ENCODE results near the gene SATL1. TPM values are rescaled to one million over a fixed set of nuclear protein-coding genes. Genes with fewer than 3 reads are reported as not detected.

The SATL1 gene
- total RNA-seq, 1 experiment from 2014 or later: not detected

DNA sequence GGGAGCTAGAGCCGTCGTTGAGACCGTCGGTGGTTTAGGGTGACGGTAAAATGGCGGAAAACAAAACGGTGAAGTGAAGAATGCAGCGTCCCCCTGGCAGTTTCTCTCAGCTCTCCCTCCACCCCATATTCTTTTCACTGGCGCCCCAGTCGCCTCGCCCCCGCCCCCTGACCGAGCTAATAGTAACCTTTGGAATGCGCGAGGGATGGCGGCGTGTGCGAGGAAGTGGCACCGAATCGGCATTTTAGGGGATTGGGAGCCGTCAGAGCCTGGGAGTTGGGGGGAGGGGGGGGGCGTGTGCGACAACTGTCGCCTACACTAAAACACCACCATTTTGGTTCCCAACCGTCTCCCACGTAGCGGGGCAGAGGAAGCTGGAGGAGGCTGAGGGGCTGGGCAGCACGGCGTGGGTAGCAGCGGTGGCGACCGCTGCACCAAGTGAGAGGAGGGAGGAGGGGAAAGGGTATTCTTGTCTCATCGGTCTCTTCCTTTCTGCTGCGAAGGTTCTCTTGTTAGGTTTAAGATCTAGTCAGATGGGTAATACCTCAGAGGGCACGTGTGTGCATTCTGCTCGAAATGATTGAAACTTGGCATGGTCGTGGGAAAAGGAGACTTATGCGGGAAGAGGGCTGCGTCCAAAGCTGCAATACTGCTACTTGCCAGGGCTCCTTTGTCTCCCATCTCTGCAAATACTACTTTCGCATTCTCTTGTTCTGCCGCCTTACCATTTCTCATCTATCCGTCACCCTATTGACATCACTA, 1.1 kb upstream of the SATL1 start:
- no peaks in the 10 kb centered on the region for H3K9me3 ChIP-seq (ENCODE audit: control insufficient read depth, insufficient read depth, low read depth, low read length)
- POLR2A ChIA-PET: no interaction called here
- H3K27ac ChIP-seq (ENCODE audit: low read length): 0 out of 2 replicates have a peak overlapping the region, but pooled peaks have one; percentile 17
- TF ChIP-seq SIN3A (IDR thresholded peaks at IDR 0.05; ENCODE audit: borderline replicate concordance, insufficient read depth, low read depth, low read length) (no peak), TCF7L2 (IDR thresholded peaks at IDR 0.05; ENCODE audit: low read depth, low read length) (no peak), POLR2AphosphoS5 (IDR thresholded peaks at IDR 0.05; ENCODE audit: low read depth, low read length) (no peak)
- TF ChIP-seq, protein P1, sequence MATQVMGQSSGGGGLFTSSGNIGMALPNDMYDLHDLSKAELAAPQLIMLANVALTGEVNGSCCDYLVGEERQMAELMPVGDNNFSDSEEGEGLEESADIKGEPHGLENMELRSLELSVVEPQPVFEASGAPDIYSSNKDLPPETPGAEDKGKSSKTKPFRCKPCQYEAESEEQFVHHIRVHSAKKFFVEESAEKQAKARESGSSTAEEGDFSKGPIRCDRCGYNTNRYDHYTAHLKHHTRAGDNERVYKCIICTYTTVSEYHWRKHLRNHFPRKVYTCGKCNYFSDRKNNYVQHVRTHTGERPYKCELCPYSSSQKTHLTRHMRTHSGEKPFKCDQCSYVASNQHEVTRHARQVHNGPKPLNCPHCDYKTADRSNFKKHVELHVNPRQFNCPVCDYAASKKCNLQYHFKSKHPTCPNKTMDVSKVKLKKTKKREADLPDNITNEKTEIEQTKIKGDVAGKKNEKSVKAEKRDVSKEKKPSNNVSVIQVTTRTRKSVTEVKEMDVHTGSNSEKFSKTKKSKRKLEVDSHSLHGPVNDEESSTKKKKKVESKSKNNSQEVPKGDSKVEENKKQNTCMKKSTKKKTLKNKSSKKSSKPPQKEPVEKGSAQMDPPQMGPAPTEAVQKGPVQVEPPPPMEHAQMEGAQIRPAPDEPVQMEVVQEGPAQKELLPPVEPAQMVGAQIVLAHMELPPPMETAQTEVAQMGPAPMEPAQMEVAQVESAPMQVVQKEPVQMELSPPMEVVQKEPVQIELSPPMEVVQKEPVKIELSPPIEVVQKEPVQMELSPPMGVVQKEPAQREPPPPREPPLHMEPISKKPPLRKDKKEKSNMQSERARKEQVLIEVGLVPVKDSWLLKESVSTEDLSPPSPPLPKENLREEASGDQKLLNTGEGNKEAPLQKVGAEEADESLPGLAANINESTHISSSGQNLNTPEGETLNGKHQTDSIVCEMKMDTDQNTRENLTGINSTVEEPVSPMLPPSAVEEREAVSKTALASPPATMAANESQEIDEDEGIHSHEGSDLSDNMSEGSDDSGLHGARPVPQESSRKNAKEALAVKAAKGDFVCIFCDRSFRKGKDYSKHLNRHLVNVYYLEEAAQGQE (IDR thresholded peaks at IDR 0.05; ENCODE audit: insufficient read depth in 1 of 2, low read depth in 2 of 2, low read length in 1 of 2): no peak
- TF ChIP-seq, protein P2, sequence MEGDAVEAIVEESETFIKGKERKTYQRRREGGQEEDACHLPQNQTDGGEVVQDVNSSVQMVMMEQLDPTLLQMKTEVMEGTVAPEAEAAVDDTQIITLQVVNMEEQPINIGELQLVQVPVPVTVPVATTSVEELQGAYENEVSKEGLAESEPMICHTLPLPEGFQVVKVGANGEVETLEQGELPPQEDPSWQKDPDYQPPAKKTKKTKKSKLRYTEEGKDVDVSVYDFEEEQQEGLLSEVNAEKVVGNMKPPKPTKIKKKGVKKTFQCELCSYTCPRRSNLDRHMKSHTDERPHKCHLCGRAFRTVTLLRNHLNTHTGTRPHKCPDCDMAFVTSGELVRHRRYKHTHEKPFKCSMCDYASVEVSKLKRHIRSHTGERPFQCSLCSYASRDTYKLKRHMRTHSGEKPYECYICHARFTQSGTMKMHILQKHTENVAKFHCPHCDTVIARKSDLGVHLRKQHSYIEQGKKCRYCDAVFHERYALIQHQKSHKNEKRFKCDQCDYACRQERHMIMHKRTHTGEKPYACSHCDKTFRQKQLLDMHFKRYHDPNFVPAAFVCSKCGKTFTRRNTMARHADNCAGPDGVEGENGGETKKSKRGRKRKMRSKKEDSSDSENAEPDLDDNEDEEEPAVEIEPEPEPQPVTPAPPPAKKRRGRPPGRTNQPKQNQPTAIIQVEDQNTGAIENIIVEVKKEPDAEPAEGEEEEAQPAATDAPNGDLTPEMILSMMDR (IDR thresholded peaks at IDR 0.05): no peak
- no peaks in the 10 kb centered on the region; the same call in 1 of the 2 replicates for H3K36me3 ChIP-seq (ENCODE audit: control insufficient read depth, insufficient read depth, low read length)
- intact Hi-C loops (cut with micrococcal nuclease; ENCODE audit: unreplicated experiment) (no loop called here), in situ Hi-C loops (cut with HindIII; ENCODE audit: low pct_unique_long_range_greater_than_20kb, low sequenced_read_pairs) (no loop called here)
- CTCF ChIA-PET: no interaction called here
- DNase-seq (ENCODE audit: low read depth, low spot score): no peak
- H3K4me1 ChIP-seq (ENCODE audit: control insufficient read depth, insufficient read depth, low read length): no peaks in the 10 kb centered on the region
- no TSS peak for BruUV-seq (replicated peaks)
- peak overlapping the region; percentile 62 to 83 for H3K4me3 ChIP-seq (ENCODE audit: low read depth in 2 of 2, low read length in 2 of 2)
- H3K27me3 ChIP-seq (ENCODE audit: control insufficient read depth, insufficient read depth, low read length): no peaks in the 10 kb centered on the region
- peak; percentile 76 for ATAC-seq

DNA sequence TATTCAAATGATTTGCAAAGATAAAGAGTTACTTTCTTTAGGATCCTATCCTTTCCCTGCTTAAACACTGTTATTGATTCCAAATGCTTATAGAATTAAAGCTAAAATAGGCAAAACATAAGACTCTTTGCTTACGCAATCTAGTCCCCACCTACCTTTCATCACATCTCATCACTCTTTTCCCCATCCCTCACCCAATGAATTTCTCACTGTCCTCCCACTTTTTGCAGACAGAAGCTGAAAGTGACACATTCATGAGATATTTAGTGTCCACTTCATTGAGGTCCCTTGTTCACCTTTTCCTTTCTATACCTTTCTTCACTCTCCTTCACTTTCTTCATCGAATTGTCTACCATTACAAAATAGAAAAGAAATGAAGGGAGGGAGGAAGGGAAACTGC, 424 bp downstream of the SATL1 start:
- DNase-seq (ENCODE audit: low read depth, low spot score) (no peak), ATAC-seq (no peak)
- Histone ChIP-seq H3K9me3 (ENCODE audit: control insufficient read depth, insufficient read depth, low read depth, low read length) (no peaks in the 10 kb centered on the region), H3K36me3 (ENCODE audit: control insufficient read depth, insufficient read depth, low read length) (no peaks in the 10 kb centered on the region; the same call in 1 of the 2 replicates), H3K4me3 (ENCODE audit: low read depth in 2 of 2, low read length in 2 of 2) (peak overlapping the region; percentile 62 to 83), H3K27me3 (ENCODE audit: control insufficient read depth, insufficient read depth, low read length) (no peaks in the 10 kb centered on the region), H3K4me1 (ENCODE audit: control insufficient read depth, insufficient read depth, low read length) (no peaks in the 10 kb centered on the region), H3K27ac (ENCODE audit: low read length) (no peak overlapping the region)
- POLR2A ChIA-PET: no interaction called here
- no TSS peak for BruUV-seq (replicated peaks)
- intact Hi-C loops (cut with micrococcal nuclease; ENCODE audit: unreplicated experiment): no loop called here
- TF ChIP-seq, protein P2 (IDR thresholded peaks at IDR 0.05): no peak
- TF ChIP-seq SIN3A (IDR thresholded peaks at IDR 0.05; ENCODE audit: borderline replicate concordance, insufficient read depth, low read depth, low read length) (no peak), POLR2AphosphoS5 (IDR thresholded peaks at IDR 0.05; ENCODE audit: low read depth, low read length) (no peak), TCF7L2 (IDR thresholded peaks at IDR 0.05; ENCODE audit: low read depth, low read length) (no peak)
- TF ChIP-seq, protein P1 (IDR thresholded peaks at IDR 0.05; ENCODE audit: insufficient read depth in 1 of 2, low read depth in 2 of 2, low read length in 1 of 2): no peak
- in situ Hi-C loops (cut with HindIII; ENCODE audit: low pct_unique_long_range_greater_than_20kb, low sequenced_read_pairs): no loop called here
- CTCF ChIA-PET: no interaction called here

Measured in Panc1 (cell line).